GM12872 (cell line): ENCODE measurements around the gene RTN4RL1.

ENCODE experiments used
- CTCF ChIP-seq: IDR thresholded peaks from 3 replicates; pipeline ENCODE4 v1.5.1; 2011; ENCODE audit warnings: low read depth, mild to moderate bottlenecking, low read length, moderate library complexity; ENCODE audit not compliant: insufficient read depth

The RTN4RL1 gene

GRCh38 chr17:2062571-2063183 is 37.5 kb upstream of the RTN4RL1 start:
- no peak for TF ChIP-seq CTCF

GRCh38 chr17:2061441-2061958 is 36.4 kb upstream of the RTN4RL1 start:
- no peak for TF ChIP-seq CTCF

- TF ChIP-seq CTCF: no peak
Measured at GRCh38 chr17:2060681-2061440, 35.7 kb upstream of the RTN4RL1 start.

DNA sequence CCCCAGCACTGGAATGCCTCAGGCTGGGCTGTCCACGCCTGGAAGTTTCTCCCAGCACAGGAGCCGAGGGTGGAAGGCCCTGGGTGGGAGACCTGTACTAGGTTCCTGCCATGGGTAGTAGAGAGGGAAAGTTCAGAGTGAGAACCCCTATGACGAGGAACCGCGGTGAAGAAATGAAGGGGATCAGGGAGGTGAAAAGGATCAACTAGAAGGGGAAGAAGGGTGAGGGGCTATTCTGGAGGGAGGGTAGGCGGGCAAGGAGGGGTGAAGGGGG is 35.2 kb upstream of the RTN4RL1 start:
- no peak for TF ChIP-seq CTCF

- no peak for TF ChIP-seq CTCF
Measured at GRCh38 chr17:2059547-2060384, 34.6 kb upstream of the RTN4RL1 start.

DNA sequence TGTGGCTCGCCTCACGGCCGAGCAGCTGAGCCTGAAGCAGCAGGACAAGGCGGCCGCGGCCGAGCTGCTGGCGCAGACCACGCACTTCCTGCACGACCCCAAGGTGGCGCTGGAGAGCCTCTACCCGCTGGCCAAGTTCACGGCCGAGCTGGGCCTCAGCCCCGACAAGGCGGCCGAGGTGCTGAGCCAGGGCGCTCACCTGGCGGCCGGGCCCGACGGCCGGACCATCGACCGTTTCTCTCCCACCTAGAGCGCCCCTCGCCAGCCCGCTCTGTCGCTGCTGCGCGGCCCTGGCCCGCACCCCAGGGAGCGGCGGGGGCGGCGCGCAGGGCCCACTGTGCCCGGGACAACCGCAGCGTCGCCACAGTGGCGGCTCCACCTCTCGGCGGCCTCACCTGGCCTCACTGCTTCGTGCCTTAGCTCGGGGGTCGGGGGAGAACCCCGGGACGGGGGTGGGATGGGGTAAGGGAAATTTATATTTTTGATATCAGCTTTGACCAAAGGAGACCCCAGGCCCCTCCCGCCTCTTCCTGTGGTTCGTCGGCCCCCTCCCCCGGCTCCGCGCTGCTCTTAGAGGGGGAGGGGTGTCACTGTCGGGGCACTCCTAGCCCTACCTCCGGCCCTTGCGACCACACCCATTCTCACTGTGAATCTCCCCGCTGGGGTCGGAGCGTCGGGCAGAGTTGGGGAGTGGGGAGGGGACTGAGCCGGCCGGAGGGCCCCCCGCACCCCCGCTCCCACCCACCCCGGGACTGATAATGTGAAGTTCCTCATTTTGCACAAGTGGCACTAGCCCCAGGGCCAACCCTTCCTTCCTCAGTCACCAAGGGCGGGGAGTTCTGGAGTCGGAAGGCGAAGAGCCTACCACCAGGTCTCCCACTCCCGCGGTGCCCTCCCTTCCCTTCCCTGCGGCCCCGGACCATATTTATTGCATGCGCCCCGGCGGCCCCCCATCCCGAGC is 33.7 kb upstream of the RTN4RL1 start:
- peak; percentile 84 for TF ChIP-seq CTCF
